ENCODE measurements around the gene CPLX1.

Gene CPLX1

DNA sequence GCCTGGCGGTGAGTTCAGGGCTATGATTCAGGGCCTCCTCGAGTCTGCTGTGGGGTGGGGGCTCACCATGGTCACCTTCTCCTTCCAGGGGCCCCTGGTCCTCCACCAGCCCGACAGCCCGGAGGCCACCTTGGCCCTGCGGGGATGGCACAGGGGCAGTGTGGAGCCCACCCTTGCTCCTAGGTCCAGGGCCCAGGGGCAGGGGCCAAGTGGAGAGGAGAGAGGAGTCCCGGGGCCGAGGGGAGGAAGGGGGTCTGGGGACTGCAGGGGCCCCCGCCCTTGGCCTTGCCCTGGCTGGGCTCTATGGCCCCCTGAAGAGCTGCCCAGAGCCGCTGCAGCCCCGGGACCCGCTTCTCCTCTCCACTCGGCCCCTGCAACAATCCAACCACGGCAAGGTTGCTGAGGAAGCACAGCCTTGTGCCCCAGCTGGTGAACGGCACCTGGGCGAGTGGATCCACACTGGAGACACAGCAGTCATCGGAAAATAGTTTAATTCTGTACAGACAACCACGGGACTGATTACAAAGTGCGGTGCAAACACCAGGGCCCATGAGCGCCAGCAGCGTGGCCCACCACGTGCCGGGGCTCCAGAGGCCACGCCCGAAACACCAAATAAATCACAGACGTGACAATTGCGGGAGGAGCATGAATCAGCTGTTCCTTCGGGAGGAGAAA is 23.0 kb upstream of the CPLX1 start:
- TF ChIP-seq, protein P1, sequence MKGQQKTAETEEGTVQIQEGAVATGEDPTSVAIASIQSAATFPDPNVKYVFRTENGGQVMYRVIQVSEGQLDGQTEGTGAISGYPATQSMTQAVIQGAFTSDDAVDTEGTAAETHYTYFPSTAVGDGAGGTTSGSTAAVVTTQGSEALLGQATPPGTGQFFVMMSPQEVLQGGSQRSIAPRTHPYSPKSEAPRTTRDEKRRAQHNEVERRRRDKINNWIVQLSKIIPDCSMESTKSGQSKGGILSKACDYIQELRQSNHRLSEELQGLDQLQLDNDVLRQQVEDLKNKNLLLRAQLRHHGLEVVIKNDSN (IDR thresholded peaks at IDR 0.05) = no peak
- TF ChIP-seq, protein P2, sequence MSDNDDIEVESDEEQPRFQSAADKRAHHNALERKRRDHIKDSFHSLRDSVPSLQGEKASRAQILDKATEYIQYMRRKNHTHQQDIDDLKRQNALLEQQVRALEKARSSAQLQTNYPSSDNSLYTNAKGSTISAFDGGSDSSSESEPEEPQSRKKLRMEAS (IDR thresholded peaks at IDR 0.05) = no peak
- no peak for TF ChIP-seq CREB1 (IDR thresholded peaks at IDR 0.05; ENCODE audit: low read depth)
- TF ChIP-seq EGR1 (IDR thresholded peaks at IDR 0.05) = no peak
- TF ChIP-seq, protein P3, sequence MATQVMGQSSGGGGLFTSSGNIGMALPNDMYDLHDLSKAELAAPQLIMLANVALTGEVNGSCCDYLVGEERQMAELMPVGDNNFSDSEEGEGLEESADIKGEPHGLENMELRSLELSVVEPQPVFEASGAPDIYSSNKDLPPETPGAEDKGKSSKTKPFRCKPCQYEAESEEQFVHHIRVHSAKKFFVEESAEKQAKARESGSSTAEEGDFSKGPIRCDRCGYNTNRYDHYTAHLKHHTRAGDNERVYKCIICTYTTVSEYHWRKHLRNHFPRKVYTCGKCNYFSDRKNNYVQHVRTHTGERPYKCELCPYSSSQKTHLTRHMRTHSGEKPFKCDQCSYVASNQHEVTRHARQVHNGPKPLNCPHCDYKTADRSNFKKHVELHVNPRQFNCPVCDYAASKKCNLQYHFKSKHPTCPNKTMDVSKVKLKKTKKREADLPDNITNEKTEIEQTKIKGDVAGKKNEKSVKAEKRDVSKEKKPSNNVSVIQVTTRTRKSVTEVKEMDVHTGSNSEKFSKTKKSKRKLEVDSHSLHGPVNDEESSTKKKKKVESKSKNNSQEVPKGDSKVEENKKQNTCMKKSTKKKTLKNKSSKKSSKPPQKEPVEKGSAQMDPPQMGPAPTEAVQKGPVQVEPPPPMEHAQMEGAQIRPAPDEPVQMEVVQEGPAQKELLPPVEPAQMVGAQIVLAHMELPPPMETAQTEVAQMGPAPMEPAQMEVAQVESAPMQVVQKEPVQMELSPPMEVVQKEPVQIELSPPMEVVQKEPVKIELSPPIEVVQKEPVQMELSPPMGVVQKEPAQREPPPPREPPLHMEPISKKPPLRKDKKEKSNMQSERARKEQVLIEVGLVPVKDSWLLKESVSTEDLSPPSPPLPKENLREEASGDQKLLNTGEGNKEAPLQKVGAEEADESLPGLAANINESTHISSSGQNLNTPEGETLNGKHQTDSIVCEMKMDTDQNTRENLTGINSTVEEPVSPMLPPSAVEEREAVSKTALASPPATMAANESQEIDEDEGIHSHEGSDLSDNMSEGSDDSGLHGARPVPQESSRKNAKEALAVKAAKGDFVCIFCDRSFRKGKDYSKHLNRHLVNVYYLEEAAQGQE (IDR thresholded peaks at IDR 0.05; ENCODE audit: low read depth) = no peak
- TF ChIP-seq NFIC (IDR thresholded peaks at IDR 0.05) = no peak
- no peak for TF ChIP-seq YY1 (IDR thresholded peaks at IDR 0.05; ENCODE audit: low read depth)
- no peak for TF ChIP-seq ZBTB7A (IDR thresholded peaks at IDR 0.05; ENCODE audit: low read depth)
- no peak for TF ChIP-seq TEAD4 (IDR thresholded peaks at IDR 0.05)
- no peak for TF ChIP-seq EP300 (IDR thresholded peaks at IDR 0.05; ENCODE audit: borderline replicate concordance)
- TF ChIP-seq RAD21 (IDR thresholded peaks at IDR 0.05; ENCODE audit: low read depth) = no peak

DNA sequence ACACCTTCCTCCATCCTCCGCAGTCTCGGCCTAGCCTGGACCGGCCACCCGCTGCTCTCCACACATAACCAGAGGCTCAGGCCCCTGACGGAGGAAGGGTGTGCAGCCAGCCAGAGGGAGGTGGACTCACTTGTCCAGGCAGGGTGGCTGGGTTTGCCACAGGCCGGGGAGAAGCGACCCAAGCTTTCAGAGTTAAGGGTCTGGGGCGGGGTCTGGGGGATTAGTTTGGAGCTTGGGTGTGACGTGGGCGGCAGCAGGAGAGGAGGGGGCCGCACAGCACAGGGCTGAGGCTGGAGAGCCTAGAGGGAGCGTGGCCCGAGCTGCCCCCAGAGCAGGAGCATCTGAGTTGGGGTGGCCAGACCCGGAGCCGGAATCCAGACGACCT is 22.4 kb upstream of the CPLX1 start:
- no peak for TF ChIP-seq CREB1 (IDR thresholded peaks at IDR 0.05; ENCODE audit: low read depth)
- TF ChIP-seq FOXM1 (IDR thresholded peaks at IDR 0.05; ENCODE audit: borderline replicate concordance, low read depth) = no peak

DNA sequence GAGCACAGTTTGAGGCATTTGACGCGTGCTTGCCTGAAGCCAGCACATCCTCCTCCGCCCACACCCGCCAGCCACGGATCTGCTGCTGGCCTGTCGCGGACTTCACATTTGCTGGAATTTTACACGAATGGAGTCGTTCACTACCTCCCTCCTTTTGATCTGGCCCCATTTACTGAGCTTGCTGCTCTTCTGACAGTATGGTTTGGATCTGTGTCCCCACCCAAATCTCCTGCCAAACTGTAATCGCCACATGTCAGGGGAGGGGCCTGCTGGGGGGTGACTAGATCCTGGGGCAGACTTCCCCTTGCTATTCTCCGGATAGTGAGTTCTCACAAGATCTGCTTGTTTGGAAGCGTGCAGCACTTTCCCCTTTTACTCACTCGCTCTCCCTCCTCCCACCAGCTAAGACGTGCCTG is 19.9 kb upstream of the CPLX1 start:
- TF ChIP-seq TEAD4 (IDR thresholded peaks at IDR 0.05) (no peak), ZBTB7A (IDR thresholded peaks at IDR 0.05; ENCODE audit: low read depth) (no peak), TCF12 (IDR thresholded peaks at IDR 0.05; ENCODE audit: low read depth) (no peak), EP300 (IDR thresholded peaks at IDR 0.05; ENCODE audit: borderline replicate concordance) (no peak), CREB1 (IDR thresholded peaks at IDR 0.05; ENCODE audit: low read depth) (no peak), YY1 (IDR thresholded peaks at IDR 0.05; ENCODE audit: low read depth) (no peak), TAF1 (IDR thresholded peaks at IDR 0.05; ENCODE audit: low read depth) (no peak), CEBPB (IDR thresholded peaks at IDR 0.05) (no peak), EGR1 (IDR thresholded peaks at IDR 0.05) (no peak), FOXM1 (IDR thresholded peaks at IDR 0.05; ENCODE audit: borderline replicate concordance, low read depth) (no peak), NFIC (IDR thresholded peaks at IDR 0.05) (no peak), RAD21 (IDR thresholded peaks at IDR 0.05; ENCODE audit: low read depth) (no peak)
- TF ChIP-seq, protein P3 (IDR thresholded peaks at IDR 0.05; ENCODE audit: low read depth) = no peak
- TF ChIP-seq, protein P1 (IDR thresholded peaks at IDR 0.05) = no peak
- TF ChIP-seq, protein P2 (IDR thresholded peaks at IDR 0.05) = no peak

DNA sequence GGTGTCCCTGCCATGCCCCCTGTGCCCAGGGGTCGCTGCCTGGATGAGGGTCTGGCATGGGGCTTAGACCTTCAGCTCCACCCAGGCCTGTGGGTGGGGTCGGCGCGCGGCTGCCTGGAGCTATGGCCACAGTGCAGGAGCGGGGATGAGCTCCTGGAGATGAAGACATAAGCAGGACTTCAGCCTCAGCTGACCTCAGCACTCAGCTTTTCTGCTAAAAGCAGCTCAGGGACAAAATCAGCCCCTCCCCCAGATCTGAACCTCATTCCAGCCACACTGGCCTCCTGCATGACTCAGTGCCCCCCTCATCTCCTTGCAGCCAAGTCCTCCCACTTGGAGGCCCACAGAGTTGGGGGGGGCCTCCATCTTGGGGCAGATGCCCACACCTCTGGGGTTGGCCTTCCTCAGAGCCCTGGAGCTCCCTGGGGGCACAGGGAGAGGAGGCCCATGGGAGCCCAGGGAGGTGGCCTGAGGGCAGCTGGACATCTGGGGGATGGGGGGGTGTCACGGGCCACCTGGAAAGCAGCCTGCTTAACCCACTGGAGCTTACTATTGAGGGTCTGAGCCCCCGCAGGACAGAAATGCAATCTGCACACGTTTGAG is 19.4 kb upstream of the CPLX1 start:
- TF ChIP-seq EP300 (IDR thresholded peaks at IDR 0.05; ENCODE audit: borderline replicate concordance) (no peak), EGR1 (IDR thresholded peaks at IDR 0.05) (no peak), TEAD4 (IDR thresholded peaks at IDR 0.05) (no peak), RAD21 (IDR thresholded peaks at IDR 0.05; ENCODE audit: low read depth) (no peak), CREB1 (IDR thresholded peaks at IDR 0.05; ENCODE audit: low read depth) (no peak), NFIC (IDR thresholded peaks at IDR 0.05) (no peak), YY1 (IDR thresholded peaks at IDR 0.05; ENCODE audit: low read depth) (no peak), ZBTB7A (IDR thresholded peaks at IDR 0.05; ENCODE audit: low read depth) (no peak), FOXM1 (IDR thresholded peaks at IDR 0.05; ENCODE audit: borderline replicate concordance, low read depth) (no peak), TCF12 (IDR thresholded peaks at IDR 0.05; ENCODE audit: low read depth) (no peak), TAF1 (IDR thresholded peaks at IDR 0.05; ENCODE audit: low read depth) (no peak), CEBPB (IDR thresholded peaks at IDR 0.05) (no peak)
- TF ChIP-seq, protein P3 (IDR thresholded peaks at IDR 0.05; ENCODE audit: low read depth) = no peak
- TF ChIP-seq, protein P1 (IDR thresholded peaks at IDR 0.05) = no peak
- TF ChIP-seq, protein P2 (IDR thresholded peaks at IDR 0.05) = no peak

Measured in Ishikawa (cell line).